ENCODE data around the gene ESF1. TPM values are rescaled to one million over a fixed set of nuclear protein-coding genes. Genes with fewer than 3 reads are reported as not detected.

Gene ESF1
- total RNA-seq, 1 donor from 2014 or later, result 12.9 TPM

DNA sequence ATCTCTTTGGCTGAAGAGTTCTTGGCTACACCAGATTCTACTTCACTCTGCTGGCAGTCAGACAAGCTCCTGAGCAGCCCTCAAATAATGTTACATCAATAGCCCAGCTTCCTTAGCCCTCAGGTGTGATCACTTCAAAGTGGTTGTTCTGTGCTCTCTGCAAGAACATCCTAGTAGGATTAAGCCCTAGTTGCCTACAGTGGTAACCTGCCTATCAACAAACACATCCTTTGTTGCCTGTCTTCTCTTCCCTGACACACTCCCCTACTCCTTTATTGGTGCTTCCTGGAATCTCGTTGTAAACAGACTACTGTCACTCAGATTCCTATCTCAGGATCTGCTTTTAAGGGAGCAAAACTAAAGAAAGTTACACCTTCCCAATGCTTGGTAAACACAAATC lies 100.9 kb downstream of the ESF1 start:
- Histone ChIP-seq H3K36me3 (ENCODE audit: control insufficient read depth, insufficient read depth, low read length) (no peaks in the 10 kb centered on the region), H3K27me3 (ENCODE audit: control insufficient read depth, insufficient read depth, low read length) (no peaks in the 10 kb centered on the region), H3K4me3 (ENCODE audit: low read depth, low read length) (no peak overlapping the region)
- no peak for DNase-seq (ENCODE audit: low read depth)
- TF ChIP-seq, protein P1, sequence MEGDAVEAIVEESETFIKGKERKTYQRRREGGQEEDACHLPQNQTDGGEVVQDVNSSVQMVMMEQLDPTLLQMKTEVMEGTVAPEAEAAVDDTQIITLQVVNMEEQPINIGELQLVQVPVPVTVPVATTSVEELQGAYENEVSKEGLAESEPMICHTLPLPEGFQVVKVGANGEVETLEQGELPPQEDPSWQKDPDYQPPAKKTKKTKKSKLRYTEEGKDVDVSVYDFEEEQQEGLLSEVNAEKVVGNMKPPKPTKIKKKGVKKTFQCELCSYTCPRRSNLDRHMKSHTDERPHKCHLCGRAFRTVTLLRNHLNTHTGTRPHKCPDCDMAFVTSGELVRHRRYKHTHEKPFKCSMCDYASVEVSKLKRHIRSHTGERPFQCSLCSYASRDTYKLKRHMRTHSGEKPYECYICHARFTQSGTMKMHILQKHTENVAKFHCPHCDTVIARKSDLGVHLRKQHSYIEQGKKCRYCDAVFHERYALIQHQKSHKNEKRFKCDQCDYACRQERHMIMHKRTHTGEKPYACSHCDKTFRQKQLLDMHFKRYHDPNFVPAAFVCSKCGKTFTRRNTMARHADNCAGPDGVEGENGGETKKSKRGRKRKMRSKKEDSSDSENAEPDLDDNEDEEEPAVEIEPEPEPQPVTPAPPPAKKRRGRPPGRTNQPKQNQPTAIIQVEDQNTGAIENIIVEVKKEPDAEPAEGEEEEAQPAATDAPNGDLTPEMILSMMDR (IDR thresholded peaks at IDR 0.05; ENCODE audit: insufficient read depth, low read length, poor library complexity, severe bottlenecking), result no peak

DNA sequence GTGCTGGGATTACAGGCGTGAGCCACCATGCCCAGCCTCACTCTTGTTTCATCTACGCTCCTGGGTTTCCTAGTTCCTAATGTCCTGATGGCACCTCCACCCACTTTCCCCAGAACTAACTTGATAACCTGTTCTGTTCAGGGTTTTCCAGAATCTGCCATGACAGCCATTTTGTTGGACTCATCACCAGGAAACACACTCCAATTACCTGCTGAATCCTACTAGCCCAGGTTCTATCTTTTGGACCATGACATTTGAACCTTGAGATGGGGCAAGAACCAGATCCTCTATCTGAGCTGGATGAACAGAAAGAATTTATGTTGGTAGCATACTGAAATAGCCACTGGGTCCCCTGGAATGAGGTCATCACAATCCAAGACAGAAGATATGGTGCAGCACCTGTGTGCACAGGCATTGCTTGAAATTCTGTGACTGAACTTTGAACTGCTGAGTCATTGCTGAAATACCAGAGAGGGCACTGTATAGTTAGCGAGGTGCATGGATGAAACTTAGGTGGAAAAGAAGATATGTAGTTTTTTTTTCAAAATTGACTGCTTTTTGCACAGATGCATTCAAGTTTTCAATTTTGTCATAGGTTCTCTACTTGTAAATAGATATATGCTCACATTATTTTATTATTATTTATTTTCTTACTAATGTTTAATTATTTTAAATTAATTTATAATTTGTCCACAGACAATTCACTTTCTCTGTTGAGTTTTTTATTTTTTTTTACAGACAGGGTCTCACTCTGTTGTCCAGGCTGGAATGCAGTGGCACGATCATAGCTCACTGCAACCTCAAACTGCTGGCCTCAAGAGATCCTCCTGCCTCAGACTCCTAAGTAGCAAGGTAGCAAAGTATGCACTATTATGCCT lies 103.2 kb downstream of the ESF1 start:
- no peak for DNase-seq (ENCODE audit: low read depth)
- Histone ChIP-seq H3K36me3 (ENCODE audit: control insufficient read depth, insufficient read depth, low read length) (no peaks in the 10 kb centered on the region), H3K27me3 (ENCODE audit: control insufficient read depth, insufficient read depth, low read length) (no peaks in the 10 kb centered on the region), H3K4me3 (ENCODE audit: low read depth, low read length) (no peak overlapping the region)
- TF ChIP-seq, protein P1 (IDR thresholded peaks at IDR 0.05; ENCODE audit: insufficient read depth, low read length, poor library complexity, severe bottlenecking), result no peak

GRCh38 chr20:13678944-13679343 lies 105.8 kb downstream of the ESF1 start:
- no peaks in the 10 kb centered on the region for H3K27me3 ChIP-seq (ENCODE audit: control insufficient read depth, insufficient read depth, low read length)
- H3K36me3 ChIP-seq (ENCODE audit: control insufficient read depth, insufficient read depth, low read length), result no peaks in the 10 kb centered on the region
- TF ChIP-seq, protein P1 (IDR thresholded peaks at IDR 0.05; ENCODE audit: insufficient read depth, low read length, poor library complexity, severe bottlenecking), result no peak
- no peak for DNase-seq (ENCODE audit: low read depth)
- no peak overlapping the region for H3K4me3 ChIP-seq (ENCODE audit: low read depth, low read length)

DNA sequence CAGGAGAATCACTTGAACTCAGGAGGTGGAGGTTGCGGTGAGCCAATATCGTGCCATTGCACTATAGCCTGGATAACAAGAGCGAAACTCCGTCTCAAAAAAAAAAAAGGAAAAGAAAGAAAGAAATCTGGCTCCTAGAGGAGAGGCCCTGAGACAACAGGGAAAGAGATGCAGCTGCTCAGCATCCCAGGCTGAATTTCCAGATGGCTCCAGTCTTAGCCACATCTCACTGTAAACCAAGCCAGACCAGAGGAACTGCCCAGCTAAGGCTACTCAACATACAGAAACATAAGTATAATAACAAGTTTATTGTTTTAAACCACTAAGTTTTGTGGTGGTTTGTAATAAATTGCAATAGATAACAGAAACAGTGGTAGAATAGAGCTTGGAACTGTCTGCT lies 107.5 kb downstream of the ESF1 start:
- TF ChIP-seq, protein P1 (IDR thresholded peaks at IDR 0.05; ENCODE audit: insufficient read depth, low read length, poor library complexity, severe bottlenecking), result no peak
- DNase-seq (ENCODE audit: low read depth), result no peak
- Histone ChIP-seq H3K36me3 (ENCODE audit: control insufficient read depth, insufficient read depth, low read length) (no peaks in the 10 kb centered on the region), H3K4me3 (ENCODE audit: low read depth, low read length) (no peak overlapping the region), H3K27me3 (ENCODE audit: control insufficient read depth, insufficient read depth, low read length) (no peaks in the 10 kb centered on the region)

DNA sequence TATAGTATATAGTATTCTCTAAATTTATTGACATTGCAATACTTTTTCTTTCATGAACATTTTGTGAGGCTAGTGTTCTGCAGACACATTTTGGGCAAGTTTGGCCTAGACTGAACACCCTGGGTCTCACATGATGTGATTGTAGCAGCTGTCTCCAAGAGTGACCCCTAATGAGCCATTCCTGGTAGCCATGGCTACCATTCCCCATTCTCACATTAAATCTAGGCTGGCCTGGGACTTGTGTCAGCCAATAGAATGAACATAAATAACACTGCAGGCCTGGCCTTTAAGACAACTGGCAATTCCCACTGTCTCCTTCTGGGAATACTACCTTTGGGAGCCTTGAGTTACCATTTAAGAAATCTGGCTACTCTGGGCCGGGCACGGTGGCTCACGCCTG lies 108.0 kb downstream of the ESF1 start:
- H3K36me3 ChIP-seq (ENCODE audit: control insufficient read depth, insufficient read depth, low read length), result no peaks in the 10 kb centered on the region
- no peak for DNase-seq (ENCODE audit: low read depth)
- TF ChIP-seq, protein P1 (IDR thresholded peaks at IDR 0.05; ENCODE audit: insufficient read depth, low read length, poor library complexity, severe bottlenecking), result no peak
- H3K4me3 ChIP-seq (ENCODE audit: low read depth, low read length), result no peak overlapping the region
- no peaks in the 10 kb centered on the region for H3K27me3 ChIP-seq (ENCODE audit: control insufficient read depth, insufficient read depth, low read length)

GRCh38 chr20:13672690-13673089 lies 112.0 kb downstream of the ESF1 start:
- H3K4me3 ChIP-seq (ENCODE audit: low read depth, low read length), result no peak overlapping the region
- no peak for DNase-seq (ENCODE audit: low read depth)
- TF ChIP-seq, protein P1 (IDR thresholded peaks at IDR 0.05; ENCODE audit: insufficient read depth, low read length, poor library complexity, severe bottlenecking), result no peak
- no peaks in the 10 kb centered on the region for H3K36me3 ChIP-seq (ENCODE audit: control insufficient read depth, insufficient read depth, low read length)
- H3K27me3 ChIP-seq (ENCODE audit: control insufficient read depth, insufficient read depth, low read length), result no peaks in the 10 kb centered on the region
